ENCODE measurements around the gene FRK.

- TF ChIP-seq CTCF (IDR thresholded peaks at IDR 0.05) (no peak), EZH2 (IDR thresholded peaks at IDR 0.05) (no peak)
Observed at GRCh38 chr6:115976321-115976870, 84.3 kb downstream of the FRK start.

Measured in neural progenitor cell (in vitro differentiated cells).